OCI-LY7 (cell line): ENCODE results near the gene SRRM2. TPM values are rescaled to one million over a fixed set of nuclear protein-coding genes. Genes with fewer than 3 reads are reported as not detected.

Experiments
- BruUV-seq: library from RNA; stranded (reverse); fragments of 400-500 nt; replicated peaks from 2 replicates; lab custom pipeline; 2021; lab: Mats Ljungman, UMichigan
- CTCF ChIA-PET: fragments of 300-600 bp; sonication (Branson Sonifier 250); formaldehyde crosslinking; loops from one replicate; lab custom pipeline; 2022; ENCODE audit warnings: antibody characterized with exemption; ENCODE audit not compliant: unreplicated experiment; lab: Charles Lee
- POLR2A ChIA-PET: fragments of 300-600 bp; sonication (Branson Sonifier 250); formaldehyde crosslinking; loops from one replicate; lab custom pipeline; 2022; ENCODE audit warnings: antibody characterized with exemption; lab: Charles Lee
- DNase-seq: peaks from one replicate; pipeline ENCODE4 v3.0.0-alpha.2; 2015; ENCODE audit warnings: low spot score
- H2AFZ ChIP-seq: fragments of 200-600 bp; sonication (generic), shearing (Covaris generic); 2 replicates; pipeline ENCODE4 v1.6.1; 2014; ENCODE audit warnings: mild to moderate bottlenecking, antibody characterized with exemption, low read length, moderate library complexity
- H3K27ac ChIP-seq: fragments of 200-600 bp; sonication (generic); 2 replicates; pipeline ENCODE4 v1.5.1; 2014; ENCODE audit warnings: mixed run types, low read depth, mild to moderate bottlenecking, moderate library complexity, low read length, inconsistent platforms; ENCODE audit not compliant: poor library complexity, severe bottlenecking
- H3K36me3 ChIP-seq: fragments of 200-600 bp; sonication (generic); 2 replicates; pipeline ENCODE4 v1.6.1; 2014; ENCODE audit warnings: mild to moderate bottlenecking, antibody characterized with exemption, low read length, moderate library complexity, mixed read lengths; ENCODE audit not compliant: insufficient read depth
- H3K4me1 ChIP-seq: fragments of 200-600 bp; sonication (generic); 2 replicates; pipeline ENCODE4 v1.5.1; 2014; ENCODE audit warnings: mild to moderate bottlenecking, low read length; ENCODE audit not compliant: insufficient read depth, poor library complexity, severe bottlenecking
- H3K4me2 ChIP-seq: fragments of 200-600 bp; sonication (generic); 2 replicates; pipeline ENCODE4 v1.6.1; 2014; ENCODE audit warnings: mild to moderate bottlenecking, low read length
- H3K4me3 ChIP-seq: fragments of 200-600 bp; sonication (generic); 2 replicates; pipeline ENCODE4 v1.5.1; 2014; ENCODE audit warnings: mild to moderate bottlenecking, low read depth, low read length; ENCODE audit not compliant: poor library complexity, severe bottlenecking
- H3K79me2 ChIP-seq: fragments of 200-600 bp; sonication (generic); 2 replicates; pipeline ENCODE4 v1.6.1; 2016; ENCODE audit warnings: low read depth, mild to moderate bottlenecking, low read length, moderate library complexity, mixed read lengths; ENCODE audit not compliant: insufficient read depth
- H3K9me2 ChIP-seq: fragments of 200-600 bp; sonication (generic); 2 replicates; pipeline ENCODE4 v1.6.1; 2016; ENCODE audit warnings: mild to moderate bottlenecking, low read length, mixed read lengths; ENCODE audit not compliant: insufficient read depth
- H3K9me3 ChIP-seq: fragments of 200-600 bp; sonication (generic); 2 replicates; pipeline ENCODE4 v1.6.1; 2014; ENCODE audit warnings: mild to moderate bottlenecking, mixed run types, low read length, mixed read lengths
- H4K20me1 ChIP-seq: fragments of 200-600 bp; sonication (generic); 2 replicates; pipeline ENCODE4 v1.6.1; 2014; ENCODE audit warnings: mild to moderate bottlenecking, antibody characterized with exemption, low read length, moderate library complexity, mixed read lengths; ENCODE audit not compliant: insufficient read depth
- EZH2phosphoT487 ChIP-seq: fragments of 200-600 bp; sonication (generic); IDR thresholded peaks from 2 replicates; pipeline ENCODE4 v1.6.1; 2018; ENCODE audit warnings: low read depth, borderline replicate concordance, mild to moderate bottlenecking, mixed run types, antibody characterized with exemption, low read length, moderate library complexity, mixed read lengths
- intact Hi-C: fragments of 100-400 bp; cut with micrococcal nuclease; formaldehyde crosslinking; loops from one replicate; pipeline ENCODE4 v1.10.0; 2022; ENCODE audit not compliant: unreplicated experiment
- total RNA-seq, 2 experiments: library from RNA; depleted of rRNA in 1 of 2; stranded (reverse); fragments of >200 nt in 1 of 2; shearing (Covaris generic) in 1 of 2; gene quantifications; 2 replicates each; pipeline ENCODE4 v1.2.3, GENCODE V29; 2014 to 2022
- TF ChIP-seq, protein P1 (sequence below): fragments of 200-600 bp; sonication (generic); conservative IDR thresholded peaks from 2 replicates; pipeline ENCODE4 v1.5.1; 2014; ENCODE audit warnings: mild to moderate bottlenecking, antibody characterized with exemption, low read length, moderate library complexity, mixed read lengths

The SRRM2 gene
- total RNA-seq, 2 experiments from 2014 or later, result 208 to 819 TPM

DNA sequence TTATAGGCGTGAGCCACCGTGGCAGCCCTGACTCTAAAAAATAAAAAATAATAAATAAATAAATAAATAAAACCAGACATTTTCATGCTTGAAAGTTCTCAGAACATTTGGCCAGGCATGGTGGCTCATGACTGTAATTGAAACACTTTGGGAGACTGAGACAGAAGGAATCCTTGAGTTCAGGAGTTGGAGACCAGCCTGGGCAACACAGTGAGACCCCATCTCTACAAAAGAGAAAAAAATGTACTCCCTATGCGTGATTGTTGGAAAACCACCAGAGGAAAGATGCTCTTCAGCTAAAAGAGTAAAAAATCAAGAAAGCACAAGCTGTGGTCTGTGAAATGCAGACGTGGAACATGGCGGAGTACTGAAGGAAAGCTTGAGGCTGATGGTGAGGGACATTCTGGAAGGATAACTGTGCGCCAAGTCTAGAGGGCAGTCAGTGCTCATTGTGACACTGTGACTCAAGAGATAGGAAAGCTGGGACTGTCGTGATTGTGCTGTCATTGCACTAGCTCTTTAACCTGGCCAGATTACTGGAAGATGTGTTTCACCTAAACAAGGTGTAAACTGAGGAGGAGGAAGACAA, 28.3 kb upstream of the SRRM2 start:
- no peak overlapping the region for H3K27ac ChIP-seq
- H3K9me2 ChIP-seq, result no peaks in the 10 kb centered on the region
- H3K4me2 ChIP-seq, result no peak overlapping the region
- no peaks in the 10 kb centered on the region for H3K79me2 ChIP-seq
- H4K20me1 ChIP-seq, result no peaks in the 10 kb centered on the region
- H3K36me3 ChIP-seq, result no peaks in the 10 kb centered on the region
- ChIA-PET CTCF (interaction anchor here (0.6 kb wide), 1 partner anchor 1382 kb away, joined by 5 read pairs; no protein-coding TSS in a partner anchor), POLR2A (no interaction called here)
- no peak for DNase-seq
- intact Hi-C loops, result no loop called here
- H3K9me3 ChIP-seq, result no peaks in the 10 kb centered on the region
- BruUV-seq, result no TSS peak
- no peak overlapping the region for H3K4me3 ChIP-seq
- H3K4me1 ChIP-seq, result peaks cover 6% of the 10 kb centered on the region
- TF ChIP-seq EZH2phosphoT487, result no peak
- TF ChIP-seq, protein P1, sequence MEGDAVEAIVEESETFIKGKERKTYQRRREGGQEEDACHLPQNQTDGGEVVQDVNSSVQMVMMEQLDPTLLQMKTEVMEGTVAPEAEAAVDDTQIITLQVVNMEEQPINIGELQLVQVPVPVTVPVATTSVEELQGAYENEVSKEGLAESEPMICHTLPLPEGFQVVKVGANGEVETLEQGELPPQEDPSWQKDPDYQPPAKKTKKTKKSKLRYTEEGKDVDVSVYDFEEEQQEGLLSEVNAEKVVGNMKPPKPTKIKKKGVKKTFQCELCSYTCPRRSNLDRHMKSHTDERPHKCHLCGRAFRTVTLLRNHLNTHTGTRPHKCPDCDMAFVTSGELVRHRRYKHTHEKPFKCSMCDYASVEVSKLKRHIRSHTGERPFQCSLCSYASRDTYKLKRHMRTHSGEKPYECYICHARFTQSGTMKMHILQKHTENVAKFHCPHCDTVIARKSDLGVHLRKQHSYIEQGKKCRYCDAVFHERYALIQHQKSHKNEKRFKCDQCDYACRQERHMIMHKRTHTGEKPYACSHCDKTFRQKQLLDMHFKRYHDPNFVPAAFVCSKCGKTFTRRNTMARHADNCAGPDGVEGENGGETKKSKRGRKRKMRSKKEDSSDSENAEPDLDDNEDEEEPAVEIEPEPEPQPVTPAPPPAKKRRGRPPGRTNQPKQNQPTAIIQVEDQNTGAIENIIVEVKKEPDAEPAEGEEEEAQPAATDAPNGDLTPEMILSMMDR, result no peak
- H2AFZ ChIP-seq, result no peak overlapping the region

DNA sequence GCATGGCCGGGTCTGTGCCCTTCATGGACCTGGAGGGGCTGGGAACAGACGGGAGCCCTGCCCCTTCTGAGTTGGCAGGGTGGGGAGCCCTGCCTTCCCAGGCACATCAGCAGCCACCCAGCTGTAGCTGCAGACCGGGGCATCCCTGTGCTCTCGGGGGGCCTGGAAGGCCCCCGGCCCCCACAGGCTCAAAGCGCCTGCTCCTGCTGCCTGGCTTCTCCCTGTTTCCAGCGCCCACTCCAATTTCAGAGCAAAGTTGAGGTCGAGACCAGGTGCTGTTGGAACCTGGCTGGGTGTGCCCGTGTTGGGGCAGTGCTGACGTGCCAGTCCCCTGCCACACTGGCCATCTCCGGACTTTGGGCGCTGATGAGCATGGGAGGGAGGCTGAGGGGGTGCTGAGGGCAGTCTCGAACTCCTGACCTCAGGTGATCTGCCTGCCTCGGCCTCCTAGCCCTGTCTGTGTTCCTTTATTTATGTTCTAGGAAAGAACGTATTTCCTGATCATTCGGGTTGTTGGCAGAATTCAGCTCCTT, 27.6 kb upstream of the SRRM2 start:
- H3K79me2 ChIP-seq, result no peaks in the 10 kb centered on the region
- H3K9me3 ChIP-seq, result no peaks in the 10 kb centered on the region
- TF ChIP-seq, protein P1, result no peak
- no peak for TF ChIP-seq EZH2phosphoT487
- no peak overlapping the region for H3K4me3 ChIP-seq
- no peak overlapping the region for H3K4me2 ChIP-seq
- H4K20me1 ChIP-seq, result no peaks in the 10 kb centered on the region
- H2AFZ ChIP-seq, result no peak overlapping the region
- intact Hi-C loops, result no loop called here
- no peak overlapping the region for H3K27ac ChIP-seq
- no peak for DNase-seq
- no peaks in the 10 kb centered on the region for H3K9me2 ChIP-seq
- H3K36me3 ChIP-seq, result no peaks in the 10 kb centered on the region
- ChIA-PET POLR2A (interaction anchor here (0.6 kb wide), 1 partner anchor 12 kb away, joined by 3 read pairs; no protein-coding TSS in a partner anchor), CTCF (interaction anchor here (0.6 kb wide), 1 partner anchor 26 kb away, joined by 4 read pairs; no protein-coding TSS in a partner anchor)
- H3K4me1 ChIP-seq, result peaks cover 6% of the 10 kb centered on the region
- BruUV-seq, result no TSS peak

DNA sequence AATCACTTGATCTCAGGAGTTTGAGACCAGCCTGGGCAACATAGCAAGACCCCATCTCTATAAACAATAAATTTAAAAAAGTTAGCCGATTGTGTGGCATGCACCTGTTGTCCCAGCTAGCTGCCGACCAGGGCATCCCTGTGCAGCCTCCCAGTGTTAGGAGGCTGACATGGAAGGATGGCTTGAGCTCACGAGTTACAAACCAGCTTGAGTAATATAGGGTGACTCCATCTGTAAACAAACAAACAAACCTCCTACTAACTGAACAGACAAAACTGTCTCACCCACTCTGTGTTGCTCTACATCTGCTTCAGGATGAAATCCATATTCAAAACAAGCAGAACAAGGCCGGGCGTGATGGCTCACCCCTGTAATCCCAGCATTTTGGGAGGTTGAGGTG, 25.5 kb upstream of the SRRM2 start:
- TF ChIP-seq, protein P1, result no peak
- TF ChIP-seq EZH2phosphoT487, result no peak
- ChIA-PET POLR2A (no interaction called here), CTCF (no interaction called here)
- peaks cover under 1% of the 10 kb centered on the region for H3K4me1 ChIP-seq
- intact Hi-C loops, result no loop called here
- H4K20me1 ChIP-seq, result no peaks in the 10 kb centered on the region
- no peaks in the 10 kb centered on the region for H3K79me2 ChIP-seq
- H3K4me2 ChIP-seq, result no peak overlapping the region
- no peak for DNase-seq
- H3K4me3 ChIP-seq, result no peak overlapping the region
- H3K36me3 ChIP-seq, result no peaks in the 10 kb centered on the region
- no TSS peak for BruUV-seq
- no peaks in the 10 kb centered on the region for H3K9me2 ChIP-seq
- no peak overlapping the region for H3K27ac ChIP-seq
- no peak overlapping the region for H2AFZ ChIP-seq
- no peaks in the 10 kb centered on the region for H3K9me3 ChIP-seq
